DMS 273 (cell line): Measurements from ENCODE around the gene AFF2.

Source experiments
- DNase-seq: peaks from one replicate; lab custom pipeline; 2025; ENCODE audit not compliant: unreplicated experiment; lab: John Stamatoyannopoulos, UW

Gene AFF2

GRCh38 chrX:148995661-148996060 is 495.2 kb downstream of the AFF2 start:
- DNase-seq, result no peak

- DNase-seq, result no peak
Observed at GRCh38 chrX:149002320-149002719, 501.9 kb downstream of the AFF2 start.

- DNase-seq, result no peak
Observed at GRCh38 chrX:149003863-149004660, 503.6 kb downstream of the AFF2 start.

GRCh38 chrX:149004936-149005335 is 504.5 kb downstream of the AFF2 start:
- DNase-seq, result no peak

GRCh38 chrX:149006235-149006634 is 505.8 kb downstream of the AFF2 start:
- no peak for DNase-seq

GRCh38 chrX:149007423-149007822 is 507.0 kb downstream of the AFF2 start:
- DNase-seq, result no peak

- DNase-seq, result no peak
Observed at GRCh38 chrX:149010013-149010852, 509.8 kb downstream of the AFF2 start.

GRCh38 chrX:149010853-149011224 is 510.4 kb downstream of the AFF2 start:
- DNase-seq, result no peak

- DNase-seq, result no peak
Observed at GRCh38 chrX:149013081-149013480, 512.7 kb downstream of the AFF2 start.

- no peak for DNase-seq
Observed at GRCh38 chrX:149021159-149021558, 520.7 kb downstream of the AFF2 start.

- no peak for DNase-seq
Observed at GRCh38 chrX:149022485-149022884, 522.1 kb downstream of the AFF2 start.

GRCh38 chrX:149032449-149032848 is 532.0 kb downstream of the AFF2 start:
- DNase-seq, result no peak

GRCh38 chrX:149036086-149036485 is 535.7 kb downstream of the AFF2 start:
- DNase-seq, result no peak

- no peak for DNase-seq
Observed at GRCh38 chrX:149037281-149037870, 537.0 kb downstream of the AFF2 start.

- no peak for DNase-seq
Observed at GRCh38 chrX:149039057-149039456, 538.6 kb downstream of the AFF2 start.

GRCh38 chrX:149040873-149041535 is 540.6 kb downstream of the AFF2 start:
- DNase-seq, result no peak

- no peak for DNase-seq
Observed at GRCh38 chrX:149043401-149043800, 543.0 kb downstream of the AFF2 start.

- DNase-seq, result no peak
Observed at GRCh38 chrX:149044471-149044870, 544.1 kb downstream of the AFF2 start.

- DNase-seq, result no peak
Observed at GRCh38 chrX:149045645-149046210, 545.3 kb downstream of the AFF2 start.
